ENCODE measurements around the gene IGFBP6. TPM values are rescaled to one million over a fixed set of nuclear protein-coding genes. Genes with fewer than 3 reads are reported as not detected.

The IGFBP6 gene
- total and polyA plus RNA-seq, 9 of the 15 experiments (the other 6 are each of a cell fraction or from before 2014, with no cell fraction given), result 0.15 to 1.4 (median 0.54) TPM

GRCh38 chr12:53074999-53075370 lies 22.5 kb upstream of the IGFBP6 start:
- no TSS peak for BruUV-seq (replicated peaks)
- DNase-seq (ENCODE audit: extremely low read depth in 1 of 4, low spot score in 3 of 4), result no peak
- WGBS (ENCODE audit: insufficient coverage, low coverage, missing lambda C conversion rate), result 55% methylated on average over 3 of the region's 3 CpGs
- in situ Hi-C loops (cut with MboI) (no loop called here), intact Hi-C loops (cut with micrococcal nuclease) (no loop called here)
- Histone ChIP-seq H3K27me3 (ENCODE audit: control insufficient read depth in 2 of 2, insufficient read depth in 2 of 2, low read length in 2 of 2) (no peaks in the 10 kb centered on the region), H3K27ac (ENCODE audit: extremely low read depth, low read depth, low read length) (no peak overlapping the region), H2AFZ (ENCODE audit: low read depth, low read length) (no peak overlapping the region), H3K9me1 (ENCODE audit: control insufficient read depth, insufficient read depth, low read length) (no peaks in the 10 kb centered on the region), H3K4me3 (no peak overlapping the region), H3K79me2 (ENCODE audit: control insufficient read depth, insufficient read depth, low read length) (peaks cover 8% of the 10 kb centered on the region; the same call in 2 of the 3 replicates), H4K20me1 (replicated peaks; ENCODE audit: control insufficient read depth, insufficient read depth, low read length) (no peaks in the 10 kb centered on the region), H3K4me2 (ENCODE audit: insufficient read depth, low read length) (no peak overlapping the region), H3K9ac (ENCODE audit: insufficient read depth in 1 of 2, low read depth in 2 of 2, low read length in 2 of 2) (no peak overlapping the region), H3K4me1 (replicated peaks in 1 of 2; ENCODE audit: control insufficient read depth in 2 of 2, insufficient read depth in 2 of 2, low read length in 2 of 2) (peaks cover 22 to 40% of the 10 kb centered on the region in 2 experiments), H3K36me3 (ENCODE audit: control insufficient read depth, insufficient read depth, low read length) (peaks cover 14% of the 10 kb centered on the region; the same call in 2 of the 3 replicates), H3K9me3 (replicated peaks; ENCODE audit: control insufficient read depth, insufficient read depth, low read depth, low read length) (no peaks in the 10 kb centered on the region)
- no peak for FAIRE-seq
- ATAC-seq, result no peak
- CTCF ChIA-PET (ENCODE audit: low intra/inter-chr PET ratio), result no interaction called here
- POLR2A ChIA-PET, result no interaction called here
- no peak for TF ChIP-seq NFRKB (IDR thresholded peaks at IDR 0.05; ENCODE audit: low read depth)
- TF ChIP-seq OTX1 (CRISPR knock-in tag; IDR thresholded peaks at IDR 0.05), result no peak
- TF ChIP-seq ZNF512 (tag; IDR thresholded peaks at IDR 0.05), result no peak
- TF ChIP-seq MAFG (tag; conservative IDR thresholded peaks at IDR 0.05), result no peak
- TF ChIP-seq FOXP1 (CRISPR knock-in tag; IDR thresholded peaks at IDR 0.05), result no peak
- no peak for TF ChIP-seq SP2 (IDR thresholded peaks at IDR 0.05; ENCODE audit: extremely low read depth, low read depth, low read length, poor library complexity, severe bottlenecking)
- no peak for TF ChIP-seq ETV5 (CRISPR knock-in tag; IDR thresholded peaks at IDR 0.05; ENCODE audit: low read depth)
- TF ChIP-seq HES1 (IDR thresholded peaks at IDR 0.05; ENCODE audit: low read depth), result no peak
- no peak for TF ChIP-seq CREM (IDR thresholded peaks at IDR 0.05; ENCODE audit: low read depth)
- TF ChIP-seq ZNF318 (IDR thresholded peaks at IDR 0.05; ENCODE audit: borderline replicate concordance in 1 of 2, low read depth in 1 of 2), result no peak
- TF ChIP-seq ARID3A (IDR thresholded peaks at IDR 0.05; ENCODE audit: borderline replicate concordance, low read depth, low read length), result no peak
